ENCODE results near the gene TP53RK. TPM values are rescaled to one million over a fixed set of nuclear protein-coding genes. Genes with fewer than 3 reads are reported as not detected.

TP53RK gene
- polyA plus RNA-seq, 3 donors: 14.5 to 18.2 (median 17.0) TPM

- no peak for DNase-seq (ENCODE audit: extremely low read depth in 1 of 11, low read depth in 9 of 11, low spot score in 4 of 11)
Observed at GRCh38 chr20:46635514-46636136, 53.6 kb downstream of the TP53RK start.

- DNase-seq (ENCODE audit: extremely low read depth in 1 of 11, low read depth in 9 of 11, low spot score in 4 of 11): peak in 1 of 11 donors; percentile 54
Observed at GRCh38 chr20:46634528-46634927, 54.7 kb downstream of the TP53RK start.

Other genes starting within 250 kb of the TP53RK start
- 10 to 100 TPM; 26.4 to 44.9 (median 33.6) TPM for gene ZNF334, start 175.9 kb downstream of the TP53RK start, polyA plus RNA-seq (ENCODE audit: insufficient read length in 3 of 3)
- not detected for gene OCSTAMP, start 138.8 kb downstream of the TP53RK start, polyA plus RNA-seq (ENCODE audit: insufficient read length in 3 of 3)
- gene SLC13A3, start 38.0 kb downstream of the TP53RK start, polyA plus RNA-seq (ENCODE audit: insufficient read length in 3 of 3): 10 to 100 TPM; 17.4 to 24.8 (median 19.7) TPM
- 10 to 100 TPM; 15.3 to 18.8 (median 16.8) TPM for gene SLC2A10, start 20.2 kb upstream of the TP53RK start, polyA plus RNA-seq (ENCODE audit: insufficient read length in 3 of 3)
- under 1 TPM; 0.40 to 0.95 (median 0.56) TPM for gene EYA2, start 205.4 kb upstream of the TP53RK start, polyA plus RNA-seq (ENCODE audit: insufficient read length in 3 of 3)

All from renal cortex interstitium (tissue), 11 donors.